WTC11 (cell line): ENCODE measurements around the gene FAHD2A. TPM values are rescaled to one million over a fixed set of nuclear protein-coding genes. Genes with fewer than 3 reads are reported as not detected.

Source experiments
- ATAC-seq: fragments of 200-7000 bp; cut with Tn5 transposase; 2 replicates; pipeline ENCODE4 v1.10.0; 2021; ENCODE audit warnings: mild to moderate bottlenecking, moderate library complexity
- CTCF ChIA-PET: fragments of 300-600 bp; sonication (Branson Sonifier 250); formaldehyde crosslinking; loops from one replicate; lab custom pipeline; 2021; ENCODE audit warnings: antibody characterized with exemption; lab: Charles Lee
- POLR2A ChIA-PET: fragments of 350-600 bp; sonication (Branson Sonifier 250); formaldehyde crosslinking; loops from one replicate; lab custom pipeline; 2021; ENCODE audit warnings: antibody characterized with exemption; lab: Charles Lee
- DNase-seq: peaks from one replicate; pipeline ENCODE4 v3.0.0; 2021; ENCODE audit warnings: low spot score
- H3K27ac Mint-ChIP-seq: 2 replicates; pipeline ENCODE4 v1.8.0; 2021; ENCODE audit warnings: mixed read lengths
- H3K27me3 Mint-ChIP-seq: 2 replicates; pipeline ENCODE4 v1.8.0; 2021; ENCODE audit warnings: low read depth, mild to moderate bottlenecking, moderate library complexity, mixed read lengths
- H3K36me3 Mint-ChIP-seq: 2 replicates; pipeline ENCODE4 v1.8.0; 2021; ENCODE audit warnings: mixed read lengths
- H3K4me1 Mint-ChIP-seq: 2 replicates; pipeline ENCODE4 v1.8.0; 2022; ENCODE audit warnings: mixed read lengths
- H3K4me3 Mint-ChIP-seq: 2 replicates; pipeline ENCODE4 v1.8.0; 2021; ENCODE audit warnings: mild to moderate bottlenecking, moderate library complexity, mixed read lengths
- H3K9me3 Mint-ChIP-seq: 2 replicates; pipeline ENCODE4 v1.8.0; 2021; ENCODE audit warnings: mixed read lengths
- ATF1 ChIP-seq: sonication (generic); formaldehyde crosslinking; IDR thresholded peaks from 2 replicates; pipeline ENCODE4 v1.8.1; 2023; ENCODE audit warnings: mild to moderate bottlenecking, moderate library complexity, missing genetic modification reagents
- CREB1 ChIP-seq: sonication (generic); formaldehyde crosslinking; IDR thresholded peaks from 2 replicates; pipeline ENCODE4 v1.8.0; 2023; ENCODE audit warnings: mild to moderate bottlenecking, missing genetic modification reagents
- GABPB1 ChIP-seq: sonication (generic); formaldehyde crosslinking; IDR thresholded peaks from 2 replicates; pipeline ENCODE4 v1.8.1; 2023; ENCODE audit warnings: mild to moderate bottlenecking, missing genetic modification reagents
- GTF2I ChIP-seq: fragments of 250-450 bp; sonication (Bioruptor Pico); conservative IDR thresholded peaks from 2 replicates; pipeline ENCODE4 v1.4.0; 2021; ENCODE audit warnings: mild to moderate bottlenecking
- HMGA2 ChIP-seq: fragments of 250-450 bp; sonication (Bioruptor Pico); IDR thresholded peaks from 2 replicates; pipeline ENCODE4 v1.4.0; 2021; ENCODE audit warnings: mild to moderate bottlenecking, moderate library complexity
- IRF2 ChIP-seq: sonication (generic); formaldehyde crosslinking; IDR thresholded peaks from 2 replicates; pipeline ENCODE4 v1.8.0; 2022; ENCODE audit warnings: low read depth, missing genetic modification reagents, borderline replicate concordance
- NFYB ChIP-seq: sonication (generic); formaldehyde crosslinking; conservative IDR thresholded peaks from 2 replicates; pipeline ENCODE4 v1.8.0; 2022; ENCODE audit warnings: low read depth, missing genetic modification reagents
- PRRX2 ChIP-seq: fragments of 250-450 bp; sonication (Bioruptor Pico); IDR thresholded peaks from 2 replicates; pipeline ENCODE4 v1.8.0; 2021; ENCODE audit warnings: mild to moderate bottlenecking
- ZBTB21 ChIP-seq: sonication (generic); formaldehyde crosslinking; IDR thresholded peaks from 2 replicates; pipeline ENCODE4 v1.8.1; 2023; ENCODE audit warnings: mild to moderate bottlenecking, missing genetic modification reagents, borderline replicate concordance
- ZNF317 ChIP-seq: sonication (generic); formaldehyde crosslinking; IDR thresholded peaks from 2 replicates; pipeline ENCODE4 v1.8.1; 2023; ENCODE audit warnings: low read depth, mild to moderate bottlenecking, moderate library complexity, missing genetic modification reagents, borderline replicate concordance
- total RNA-seq: library from RNA; stranded (reverse); gene quantifications from 3 replicates; pipeline ENCODE4 v1.2.3, GENCODE V29; 2021
- TF ChIP-seq, protein P1 (sequence below): sonication (generic); formaldehyde crosslinking; IDR thresholded peaks from 2 replicates; pipeline ENCODE4 v1.8.1; 2023; ENCODE audit warnings: mild to moderate bottlenecking, missing genetic modification reagents, moderate library complexity
- TF ChIP-seq, protein P2 (sequence below): fragments of 250-450 bp; sonication (Bioruptor Pico); IDR thresholded peaks from 2 replicates; pipeline ENCODE4 v1.9.0; 2021; ENCODE audit warnings: mild to moderate bottlenecking
- TF ChIP-seq, protein P3 (sequence below): fragments of 200-600 bp; IDR thresholded peaks from 2 replicates; pipeline ENCODE4 v1.8.0; 2022; ENCODE audit warnings: antibody characterized with exemption
- TF ChIP-seq, protein P4 (sequence below): sonication (generic); formaldehyde crosslinking; IDR thresholded peaks from 2 replicates; pipeline ENCODE4 v1.8.1; 2023; ENCODE audit warnings: mild to moderate bottlenecking, moderate library complexity, missing genetic modification reagents

Gene FAHD2A
- total RNA-seq, 1 experiment from 2014 or later, result 47.9 TPM

DNA sequence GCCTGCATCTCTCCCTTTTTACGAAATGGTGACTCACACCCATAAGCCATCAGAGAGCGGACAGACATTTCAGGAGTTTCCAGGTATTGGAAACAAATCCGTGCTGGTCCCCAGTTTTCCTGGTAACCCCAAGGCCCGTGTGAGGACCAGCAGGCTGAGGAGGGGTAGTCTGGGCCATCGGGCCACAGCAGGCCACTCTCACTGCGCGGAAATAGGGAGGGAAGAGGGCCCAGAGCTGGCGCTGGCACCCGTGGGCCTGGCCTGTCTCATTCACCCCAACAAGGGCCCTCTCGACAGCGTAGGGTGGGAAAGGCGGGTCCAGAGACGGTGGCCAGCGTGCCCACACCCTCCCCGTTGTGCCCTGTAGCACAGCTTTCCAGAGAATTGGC lies 13.7 kb upstream of the FAHD2A start:
- Mint-ChIP-seq H3K36me3 (no peaks in the 10 kb centered on the region), H3K9me3 (no peaks in the 10 kb centered on the region), H3K27me3 (peaks cover 18% of the 10 kb centered on the region), H3K4me1 (no peaks in the 10 kb centered on the region), H3K4me3 (no peak overlapping the region), H3K27ac (no peak overlapping the region)
- DNase-seq (no peak), ATAC-seq (peak; percentile 43)
- TF ChIP-seq ATF1 (CRISPR knock-in tag) (no peak), GABPB1 (CRISPR knock-in tag) (no peak), IRF2 (CRISPR knock-in tag) (no peak), PRRX2 (CRISPR knock-in tag) (no peak), ZNF317 (CRISPR knock-in tag) (no peak), ZBTB21 (CRISPR knock-in tag) (no peak), GTF2I (CRISPR knock-in tag) (no peak), HMGA2 (CRISPR knock-in tag) (no peak)
- TF ChIP-seq, protein P1, sequence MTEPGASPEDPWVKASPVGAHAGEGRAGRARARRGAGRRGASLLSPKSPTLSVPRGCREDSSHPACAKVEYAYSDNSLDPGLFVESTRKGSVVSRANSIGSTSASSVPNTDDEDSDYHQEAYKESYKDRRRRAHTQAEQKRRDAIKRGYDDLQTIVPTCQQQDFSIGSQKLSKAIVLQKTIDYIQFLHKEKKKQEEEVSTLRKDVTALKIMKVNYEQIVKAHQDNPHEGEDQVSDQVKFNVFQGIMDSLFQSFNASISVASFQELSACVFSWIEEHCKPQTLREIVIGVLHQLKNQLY, result no peak
- ChIA-PET CTCF (interaction anchor here (0.7 to 3.3 kb wide), 49 partner anchors 10 to 750 kb away, joined by 3 to 88 read pairs (median 5); partner anchors contain the start of genes ANKRD36C, ASTL, FAHD2A and PROM2), POLR2A (interaction anchor here (0.6 kb wide), 1 partner anchor 206 kb away, joined by 3 read pairs; no protein-coding TSS in a partner anchor)

DNA sequence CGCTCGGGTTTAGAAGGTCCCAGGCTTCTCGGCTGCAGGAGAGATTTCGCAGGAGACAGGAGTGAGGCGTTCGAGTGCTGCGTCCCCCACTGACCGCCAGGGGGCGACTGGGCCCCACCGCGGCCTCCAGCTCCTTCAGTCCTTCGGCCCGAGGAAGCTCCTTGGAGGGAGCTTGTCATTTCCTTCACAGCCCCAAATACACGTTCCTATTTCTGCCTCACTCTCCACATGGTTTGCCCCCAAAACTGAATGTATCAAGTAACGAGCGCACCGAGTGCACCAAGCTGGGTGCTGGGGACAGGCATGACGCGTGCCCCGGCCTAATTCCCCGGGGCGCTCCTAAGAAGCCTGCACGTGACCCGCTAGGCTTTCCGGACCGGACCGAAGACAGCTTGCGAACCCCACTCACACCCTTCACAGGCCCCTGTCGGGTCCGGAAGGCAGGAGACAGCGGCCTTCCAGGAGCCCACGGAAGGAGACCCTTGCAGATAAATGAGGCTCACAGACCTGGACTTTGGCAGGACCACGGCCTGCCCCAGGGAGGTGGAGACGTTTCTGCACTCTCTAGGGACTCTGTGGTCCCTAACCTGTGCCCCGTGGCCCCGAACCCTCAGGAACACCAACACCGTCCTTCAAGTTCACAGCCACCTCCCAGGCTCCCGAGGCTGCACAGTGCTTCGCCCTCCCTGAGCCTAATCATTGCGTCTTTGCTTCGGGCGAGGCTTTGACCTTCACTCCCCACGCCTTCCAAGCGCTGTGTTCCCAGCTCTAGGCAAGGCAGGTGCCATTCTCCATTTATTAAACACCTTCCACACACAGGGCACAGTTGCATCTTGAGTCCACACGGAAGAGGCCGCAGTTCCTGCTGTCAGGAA lies 13.0 kb upstream of the FAHD2A start:
- TF ChIP-seq, protein P2, sequence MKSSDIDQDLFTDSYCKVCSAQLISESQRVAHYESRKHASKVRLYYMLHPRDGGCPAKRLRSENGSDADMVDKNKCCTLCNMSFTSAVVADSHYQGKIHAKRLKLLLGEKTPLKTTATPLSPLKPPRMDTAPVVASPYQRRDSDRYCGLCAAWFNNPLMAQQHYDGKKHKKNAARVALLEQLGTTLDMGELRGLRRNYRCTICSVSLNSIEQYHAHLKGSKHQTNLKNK (CRISPR knock-in tag), result no peak
- TF ChIP-seq, protein P3, sequence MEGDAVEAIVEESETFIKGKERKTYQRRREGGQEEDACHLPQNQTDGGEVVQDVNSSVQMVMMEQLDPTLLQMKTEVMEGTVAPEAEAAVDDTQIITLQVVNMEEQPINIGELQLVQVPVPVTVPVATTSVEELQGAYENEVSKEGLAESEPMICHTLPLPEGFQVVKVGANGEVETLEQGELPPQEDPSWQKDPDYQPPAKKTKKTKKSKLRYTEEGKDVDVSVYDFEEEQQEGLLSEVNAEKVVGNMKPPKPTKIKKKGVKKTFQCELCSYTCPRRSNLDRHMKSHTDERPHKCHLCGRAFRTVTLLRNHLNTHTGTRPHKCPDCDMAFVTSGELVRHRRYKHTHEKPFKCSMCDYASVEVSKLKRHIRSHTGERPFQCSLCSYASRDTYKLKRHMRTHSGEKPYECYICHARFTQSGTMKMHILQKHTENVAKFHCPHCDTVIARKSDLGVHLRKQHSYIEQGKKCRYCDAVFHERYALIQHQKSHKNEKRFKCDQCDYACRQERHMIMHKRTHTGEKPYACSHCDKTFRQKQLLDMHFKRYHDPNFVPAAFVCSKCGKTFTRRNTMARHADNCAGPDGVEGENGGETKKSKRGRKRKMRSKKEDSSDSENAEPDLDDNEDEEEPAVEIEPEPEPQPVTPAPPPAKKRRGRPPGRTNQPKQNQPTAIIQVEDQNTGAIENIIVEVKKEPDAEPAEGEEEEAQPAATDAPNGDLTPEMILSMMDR, result peak; percentile 96
- TF ChIP-seq, protein P4, sequence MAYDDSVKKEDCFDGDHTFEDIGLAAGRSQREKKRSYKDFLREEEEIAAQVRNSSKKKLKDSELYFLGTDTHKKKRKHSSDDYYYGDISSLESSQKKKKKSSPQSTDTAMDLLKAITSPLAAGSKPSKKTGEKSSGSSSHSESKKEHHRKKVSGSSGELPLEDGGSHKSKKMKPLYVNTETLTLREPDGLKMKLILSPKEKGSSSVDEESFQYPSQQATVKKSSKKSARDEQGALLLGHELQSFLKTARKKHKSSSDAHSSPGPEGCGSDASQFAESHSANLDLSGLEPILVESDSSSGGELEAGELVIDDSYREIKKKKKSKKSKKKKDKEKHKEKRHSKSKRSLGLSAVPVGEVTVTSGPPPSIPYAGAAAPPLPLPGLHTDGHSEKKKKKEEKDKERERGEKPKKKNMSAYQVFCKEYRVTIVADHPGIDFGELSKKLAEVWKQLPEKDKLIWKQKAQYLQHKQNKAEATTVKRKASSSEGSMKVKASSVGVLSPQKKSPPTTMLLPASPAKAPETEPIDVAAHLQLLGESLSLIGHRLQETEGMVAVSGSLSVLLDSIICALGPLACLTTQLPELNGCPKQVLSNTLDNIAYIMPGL (CRISPR knock-in tag), result peak; percentile 63; the same call in 1 of the 2 replicates
- TF ChIP-seq NFYB, result no peak
- TF ChIP-seq, all 79 proteins: peak for 2
- Mint-ChIP-seq H3K9me3 (no peaks in the 10 kb centered on the region), H3K4me1 (no peaks in the 10 kb centered on the region), H3K4me3 (no peak overlapping the region), H3K27me3 (peaks cover 18% of the 10 kb centered on the region), H3K36me3 (no peaks in the 10 kb centered on the region), H3K27ac (no peak overlapping the region)
- ChIA-PET POLR2A (interaction anchor here (0.6 kb wide), 1 partner anchor 206 kb away, joined by 3 read pairs; no protein-coding TSS in a partner anchor), CTCF (interaction anchor here (0.6 to 3.3 kb wide), 53 partner anchors 9 to 749 kb away, joined by 3 to 88 read pairs (median 4); partner anchors contain the start of genes ANKRD36C, ASTL, FAHD2A and PROM2)
- ATAC-seq (peak; percentile 86), DNase-seq (peak; percentile 86)

DNA sequence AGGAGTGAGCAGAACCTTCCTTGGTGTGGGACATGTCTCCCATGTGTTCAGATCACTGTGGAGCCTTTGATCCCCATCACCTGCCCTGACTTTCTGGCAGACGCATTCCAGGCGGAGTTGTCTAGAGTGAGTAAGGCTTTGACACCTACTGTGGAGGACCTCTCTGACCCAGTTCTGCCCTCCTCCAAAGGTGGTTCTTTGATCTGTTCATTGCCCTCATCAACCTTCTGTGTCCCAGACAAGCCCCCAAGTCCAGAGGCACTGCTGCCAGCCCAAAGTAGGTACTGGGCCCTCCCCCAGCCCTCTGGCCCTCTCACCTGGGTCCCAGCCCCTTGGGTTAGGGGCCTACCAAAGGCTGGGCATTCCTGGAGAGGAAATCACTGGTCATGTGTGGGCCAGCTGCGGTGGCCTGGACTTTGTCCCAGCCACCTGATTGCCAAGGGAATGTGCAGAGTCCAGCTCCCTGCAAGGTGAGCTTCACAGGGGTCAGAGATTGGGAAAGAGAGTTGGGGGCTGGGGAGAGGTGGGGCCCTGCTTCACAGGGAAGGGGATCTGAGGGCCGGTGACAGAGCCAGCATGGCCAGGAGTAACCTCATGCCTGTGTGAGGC lies 12.1 kb upstream of the FAHD2A start:
- no peak for DNase-seq
- Mint-ChIP-seq H3K27ac (no peak overlapping the region), H3K4me3 (no peak overlapping the region), H3K9me3 (no peaks in the 10 kb centered on the region), H3K27me3 (peaks cover 18% of the 10 kb centered on the region), H3K4me1 (no peaks in the 10 kb centered on the region), H3K36me3 (no peaks in the 10 kb centered on the region)
- no peak for ATAC-seq
- no peak for TF ChIP-seq CREB1 (CRISPR knock-in tag)
- peak; percentile 20; the same call in 1 of the 2 replicates for TF ChIP-seq GABPB1 (CRISPR knock-in tag)
- POLR2A ChIA-PET, result no interaction called here
- CTCF ChIA-PET, result interaction anchor here (1.5 kb wide), 1 partner anchor 44 kb away, joined by 3 read pairs; no protein-coding TSS in a partner anchor
